Smooth muscle cell (in vitro differentiated cells): ENCODE measurements around the gene SEMA3A. TPM values are rescaled to one million over a fixed set of nuclear protein-coding genes. Genes with fewer than 3 reads are reported as not detected.

Source experiments
- DNase-seq: peaks from one replicate; lab custom pipeline; 2025; ENCODE audit not compliant: unreplicated experiment; lab: John Stamatoyannopoulos, UW
- H2AFZ ChIP-seq: fragments of 200-600 bp; sonication (generic); 2 replicates; pipeline ENCODE4 v1.6.0; 2016; ENCODE audit warnings: antibody characterized with exemption, low read depth, mild to moderate bottlenecking
- H3F3A ChIP-seq: fragments of 200-600 bp; sonication (generic); 2 replicates; pipeline ENCODE4 v1.6.0; 2017; ENCODE audit warnings: antibody characterized with exemption, low read depth
- H3K27ac ChIP-seq: fragments of 200-600 bp; sonication (generic); 2 replicates; pipeline ENCODE4 v1.5.1; 2016; ENCODE audit warnings: low read depth, mild to moderate bottlenecking
- H3K27me3 ChIP-seq: fragments of 200-600 bp; sonication (generic); 2 replicates; pipeline ENCODE4 v1.6.1; 2016; ENCODE audit warnings: low read depth, mild to moderate bottlenecking
- H3K36me3 ChIP-seq: fragments of 200-600 bp; sonication (generic); 2 replicates; pipeline ENCODE4 v1.5.1; 2016; ENCODE audit warnings: low read depth
- H3K4me1 ChIP-seq: fragments of 200-600 bp; sonication (generic); 2 replicates; pipeline ENCODE4 v1.5.1; 2016; ENCODE audit warnings: low read depth
- H3K4me2 ChIP-seq: fragments of 200-600 bp; sonication (generic); 2 replicates; pipeline ENCODE4 v1.6.0; 2016; ENCODE audit warnings: mild to moderate bottlenecking
- H3K4me3 ChIP-seq: fragments of 200-600 bp; sonication (generic); 2 replicates; pipeline ENCODE4 v1.5.1; 2016; ENCODE audit warnings: mild to moderate bottlenecking
- H3K79me2 ChIP-seq: fragments of 200-600 bp; sonication (generic); 2 replicates; pipeline ENCODE4 v1.6.0; 2016; ENCODE audit warnings: low read depth, mild to moderate bottlenecking
- H3K9ac ChIP-seq: fragments of 200-600 bp; sonication (generic); 2 replicates; pipeline ENCODE4 v1.6.0; 2016; ENCODE audit warnings: low read depth
- H3K9me3 ChIP-seq: fragments of 200-600 bp; sonication (generic); replicated peaks from 2 replicates; pipeline ENCODE4 v1.5.1; 2016; ENCODE audit warnings: low read depth
- H4K20me1 ChIP-seq: fragments of 200-600 bp; sonication (generic); 2 replicates; pipeline ENCODE4 v1.6.0; 2016; ENCODE audit warnings: low read depth
- CTCF ChIP-seq: fragments of 200-600 bp; sonication (generic); IDR thresholded peaks from 2 replicates; pipeline ENCODE4 v1.5.1; 2017; ENCODE audit warnings: borderline replicate concordance, mild to moderate bottlenecking, antibody characterized with exemption; ENCODE audit not compliant: insufficient read depth, poor library complexity, severe bottlenecking
- WGBS: methylation state at CpG from one replicate; pipeline ENCODE4 v1.1.7; 2016; ENCODE audit warnings: low lambda C conversion rate; 5-methylcytosine and 5-hydroxymethylcytosine counted together
- polyA plus RNA-seq: library from polyadenylated mRNA; unstranded; fragments of >200 nt; fragmentation: Nextera tagmentation; extraction: Ambion mirVana; gene quantifications from 2 replicates; pipeline ENCODE4 v1.2.1, GENCODE V29; 2016
- total RNA-seq: library from RNA; depleted of rRNA; stranded (reverse); fragments of >200 nt; gene quantifications from 2 replicates; pipeline ENCODE4 v1.2.3, GENCODE V29; 2014

Gene SEMA3A
- total and polyA plus RNA-seq, 2 experiments from 2014 or later, result 8.3 to 34.6 TPM

- H3K9me3 ChIP-seq, result no peaks in the 10 kb centered on the region
- H4K20me1 ChIP-seq, result no peaks in the 10 kb centered on the region
- no peaks in the 10 kb centered on the region for H3K79me2 ChIP-seq
- H3K4me1 ChIP-seq, result peaks cover 59% of the 10 kb centered on the region
- H3F3A ChIP-seq, result peaks cover 26% of the 10 kb centered on the region
- TF ChIP-seq CTCF, result no peak
- H3K9ac ChIP-seq, result no peak overlapping the region
- H3K4me2 ChIP-seq, result no peak overlapping the region
- DNase-seq, result no peak
- whole genome bisulfite sequencing, result 52% methylated on average over 2 of the region's 2 CpGs
- H3K36me3 ChIP-seq, result no peaks in the 10 kb centered on the region
- H3K27ac ChIP-seq, result no peak overlapping the region
- H3K27me3 ChIP-seq, result no peaks in the 10 kb centered on the region
- H2AFZ ChIP-seq, result no peak overlapping the region
- H3K4me3 ChIP-seq, result no peak overlapping the region
Observed at GRCh38 chr7:84228526-84228925, 33.9 kb upstream of the SEMA3A start.

GRCh38 chr7:84226759-84227158 is 32.2 kb upstream of the SEMA3A start:
- Histone ChIP-seq H3K4me3 (no peak overlapping the region), H2AFZ (no peak overlapping the region), H3K36me3 (no peaks in the 10 kb centered on the region), H3F3A (peaks cover 15% of the 10 kb centered on the region), H3K9ac (no peak overlapping the region), H4K20me1 (no peaks in the 10 kb centered on the region), H3K79me2 (no peaks in the 10 kb centered on the region), H3K27me3 (no peaks in the 10 kb centered on the region), H3K4me1 (peaks cover 47% of the 10 kb centered on the region), H3K27ac (no peak overlapping the region), H3K9me3 (no peaks in the 10 kb centered on the region), H3K4me2 (no peak overlapping the region)
- no peak for TF ChIP-seq CTCF
- WGBS, result 97% methylated on average over 2 of the region's 2 CpGs
- no peak for DNase-seq

GRCh38 chr7:84224505-84224904 is 29.9 kb upstream of the SEMA3A start:
- no peaks in the 10 kb centered on the region for H4K20me1 ChIP-seq
- no peaks in the 10 kb centered on the region for H3K27me3 ChIP-seq
- H2AFZ ChIP-seq, result no peak overlapping the region
- H3K36me3 ChIP-seq, result no peaks in the 10 kb centered on the region
- DNase-seq, result no peak
- H3F3A ChIP-seq, result no peaks in the 10 kb centered on the region
- H3K9ac ChIP-seq, result no peak overlapping the region
- no peak for TF ChIP-seq CTCF
- H3K4me3 ChIP-seq, result no peak overlapping the region
- H3K4me1 ChIP-seq, result peaks cover 24% of the 10 kb centered on the region
- no peaks in the 10 kb centered on the region for H3K79me2 ChIP-seq
- H3K27ac ChIP-seq, result no peak overlapping the region
- H3K9me3 ChIP-seq, result no peaks in the 10 kb centered on the region
- no peak overlapping the region for H3K4me2 ChIP-seq
- WGBS, result 92% methylated on average over 2 of the region's 2 CpGs

- H3K4me2 ChIP-seq, result no peak overlapping the region
- H4K20me1 ChIP-seq, result no peaks in the 10 kb centered on the region
- no peaks in the 10 kb centered on the region for H3K4me1 ChIP-seq
- 93% methylated on average over 2 of the region's 2 CpGs for WGBS
- H3K36me3 ChIP-seq, result no peaks in the 10 kb centered on the region
- H3K4me3 ChIP-seq, result no peak overlapping the region
- TF ChIP-seq CTCF, result no peak
- no peaks in the 10 kb centered on the region for H3K79me2 ChIP-seq
- no peak overlapping the region for H3K27ac ChIP-seq
- no peak overlapping the region for H3K9ac ChIP-seq
- H3K9me3 ChIP-seq, result no peaks in the 10 kb centered on the region
- no peak overlapping the region for H2AFZ ChIP-seq
- DNase-seq, result no peak
- H3K27me3 ChIP-seq, result no peaks in the 10 kb centered on the region
- H3F3A ChIP-seq, result no peaks in the 10 kb centered on the region
Observed at GRCh38 chr7:84219310-84219709, 24.7 kb upstream of the SEMA3A start.
